HEK293 (cell line): ENCODE results near the gene MYO9B.

ENCODE experiments used
- GLI4 ChIP-seq: fragments of 450-650 bp; formaldehyde crosslinking; IDR thresholded peaks from 2 replicates; pipeline ENCODE4 v1.5.1; 2016; ENCODE audit warnings: missing biosample characterization, missing genetic modification characterization
- GLIS1 ChIP-seq: fragments of 450-650 bp; formaldehyde crosslinking; IDR thresholded peaks from 2 replicates; pipeline ENCODE4 v1.5.1; 2016; ENCODE audit warnings: missing biosample characterization, missing genetic modification characterization
- HOXC10 ChIP-seq: sonication (generic); formaldehyde crosslinking; IDR thresholded peaks from 2 replicates; pipeline ENCODE4 v1.8.1; 2023; ENCODE audit warnings: mild to moderate bottlenecking, missing genetic modification reagents
- HOXD13 ChIP-seq: sonication (generic); formaldehyde crosslinking; IDR thresholded peaks from 2 replicates; pipeline ENCODE4 v1.8.0; 2022; ENCODE audit warnings: missing genetic modification reagents, borderline replicate concordance
- KLF1 ChIP-seq: fragments of 450-650 bp; formaldehyde crosslinking; IDR thresholded peaks from 2 replicates; pipeline ENCODE4 v1.5.1; 2016; ENCODE audit warnings: missing biosample characterization, missing genetic modification characterization
- KLF16 ChIP-seq: fragments of 450-650 bp; formaldehyde crosslinking; IDR thresholded peaks from 2 replicates; pipeline ENCODE4 v1.5.1; 2017; ENCODE audit warnings: missing biosample characterization, missing genetic modification characterization
- KLF8 ChIP-seq: fragments of 450-650 bp; formaldehyde crosslinking; IDR thresholded peaks from 2 replicates; pipeline ENCODE4 v1.5.1; 2016; ENCODE audit warnings: missing biosample characterization, missing genetic modification characterization
- KLF9 ChIP-seq: fragments of 450-650 bp; formaldehyde crosslinking; IDR thresholded peaks from 2 replicates; pipeline ENCODE4 v1.5.1; 2016; ENCODE audit warnings: missing biosample characterization, missing genetic modification characterization, low read depth
- PBX3 ChIP-seq: sonication (generic); formaldehyde crosslinking; IDR thresholded peaks from 2 replicates; pipeline ENCODE4 v1.8.1; 2022; ENCODE audit warnings: mild to moderate bottlenecking, moderate library complexity, missing genetic modification reagents
- SALL2 ChIP-seq: fragments of 450-650 bp; formaldehyde crosslinking; IDR thresholded peaks from 2 replicates; pipeline ENCODE4 v1.5.0; 2017; ENCODE audit warnings: missing biosample characterization, mild to moderate bottlenecking, missing genetic modification characterization, borderline replicate concordance
- SP2 ChIP-seq: fragments of 450-650 bp; formaldehyde crosslinking; IDR thresholded peaks from 2 replicates; pipeline ENCODE4 v1.5.1; 2016; ENCODE audit warnings: missing biosample characterization, missing genetic modification characterization
- SP3 ChIP-seq: fragments of 450-650 bp; formaldehyde crosslinking; IDR thresholded peaks from 2 replicates; pipeline ENCODE4 v1.5.1; 2016; ENCODE audit warnings: missing biosample characterization, missing genetic modification characterization
- SP7 ChIP-seq: fragments of 450-650 bp; formaldehyde crosslinking; IDR thresholded peaks from 2 replicates; pipeline ENCODE4 v1.5.1; 2016; ENCODE audit warnings: missing biosample characterization, missing genetic modification characterization
- WT1 ChIP-seq: fragments of 450-650 bp; formaldehyde crosslinking; IDR thresholded peaks from 2 replicates; pipeline ENCODE4 v1.5.1; 2016; ENCODE audit warnings: missing biosample characterization, missing genetic modification characterization
- ZBTB10 ChIP-seq: fragments of 450-650 bp; formaldehyde crosslinking; IDR thresholded peaks from 2 replicates; pipeline ENCODE4 v1.5.1; 2016; ENCODE audit warnings: missing biosample characterization, missing genetic modification characterization
- ZBTB20 ChIP-seq: fragments of 450-650 bp; formaldehyde crosslinking; IDR thresholded peaks from 2 replicates; pipeline ENCODE4 v1.5.1; 2016; ENCODE audit warnings: missing biosample characterization, missing genetic modification characterization
- ZBTB48 ChIP-seq: fragments of 450-650 bp; formaldehyde crosslinking; IDR thresholded peaks from 2 replicates; pipeline ENCODE4 v1.5.1; 2016; ENCODE audit warnings: missing biosample characterization, missing genetic modification characterization
- ZBTB7A ChIP-seq: fragments of 450-650 bp; formaldehyde crosslinking; IDR thresholded peaks from 2 replicates; pipeline ENCODE4 v1.5.1; 2016; ENCODE audit warnings: low read depth, missing biosample characterization, missing genetic modification characterization
- ZFP41 ChIP-seq: fragments of 450-650 bp; formaldehyde crosslinking; IDR thresholded peaks from 2 replicates; pipeline ENCODE4 v1.5.1; 2016; ENCODE audit warnings: missing biosample characterization, missing genetic modification characterization, borderline replicate concordance
- ZNF10 ChIP-seq: fragments of 450-650 bp; formaldehyde crosslinking; IDR thresholded peaks from 2 replicates; pipeline ENCODE4 v1.5.1; 2017; ENCODE audit warnings: missing biosample characterization, missing genetic modification characterization
- ZNF133 ChIP-seq: fragments of 450-650 bp; formaldehyde crosslinking; IDR thresholded peaks from 2 replicates; pipeline ENCODE4 v1.5.1; 2016; ENCODE audit warnings: missing biosample characterization, missing genetic modification characterization
- ZNF292 ChIP-seq: fragments of 450-650 bp; formaldehyde crosslinking; IDR thresholded peaks from 2 replicates; pipeline ENCODE4 v1.5.1; 2016; ENCODE audit warnings: low read depth, missing biosample characterization, missing genetic modification characterization, borderline replicate concordance
- ZNF341 ChIP-seq: fragments of 450-650 bp; formaldehyde crosslinking; IDR thresholded peaks from 2 replicates; pipeline ENCODE4; 2016; ENCODE audit warnings: low read depth, missing biosample characterization, missing genetic modification characterization
- ZNF37A ChIP-seq: fragments of 450-650 bp; IDR thresholded peaks from 2 replicates; pipeline ENCODE4 v1.5.1; 2018; ENCODE audit warnings: missing biosample characterization, missing genetic modification characterization
- ZNF530 ChIP-seq: fragments of 450-650 bp; formaldehyde crosslinking; IDR thresholded peaks from 2 replicates; pipeline ENCODE4 v1.5.1; 2016; ENCODE audit warnings: low read depth, missing biosample characterization, missing genetic modification characterization
- ZNF600 ChIP-seq: fragments of 450-650 bp; formaldehyde crosslinking; IDR thresholded peaks from 2 replicates; pipeline ENCODE4 v1.5.1; 2016; ENCODE audit warnings: missing biosample characterization, missing genetic modification characterization
- ZNF664 ChIP-seq: fragments of 450-650 bp; formaldehyde crosslinking; IDR thresholded peaks from 2 replicates; pipeline ENCODE4 v1.5.1; 2016; ENCODE audit warnings: missing biosample characterization, missing genetic modification characterization
- ZNF76 ChIP-seq: fragments of 450-650 bp; formaldehyde crosslinking; IDR thresholded peaks from 2 replicates; pipeline ENCODE4; 2016; ENCODE audit warnings: low read depth, missing biosample characterization, missing genetic modification characterization, borderline replicate concordance
- ZNF777 ChIP-seq: fragments of 450-650 bp; formaldehyde crosslinking; IDR thresholded peaks from 2 replicates; pipeline ENCODE4 v1.5.1; 2017; ENCODE audit warnings: missing biosample characterization, missing genetic modification characterization, borderline replicate concordance
- ZNF837 ChIP-seq: fragments of 450-650 bp; formaldehyde crosslinking; IDR thresholded peaks from 2 replicates; pipeline ENCODE4 v1.5.1; 2016; ENCODE audit warnings: missing biosample characterization, missing genetic modification characterization
- TF ChIP-seq, protein P1 (sequence below): fragments of 450-650 bp; formaldehyde crosslinking; IDR thresholded peaks from 2 replicates; pipeline ENCODE4 v1.5.1; 2016; ENCODE audit warnings: missing biosample characterization, missing genetic modification characterization
- TF ChIP-seq, protein P2 (sequence below): fragments of 450-650 bp; formaldehyde crosslinking; IDR thresholded peaks from 2 replicates; pipeline ENCODE4 v1.5.1; 2016; ENCODE audit warnings: missing biosample characterization, missing genetic modification characterization
- TF ChIP-seq, protein P3 (sequence below): fragments of 450-650 bp; formaldehyde crosslinking; optimal IDR thresholded peaks from 2 replicates; pipeline ENCODE3; 2016; ENCODE audit warnings: missing biosample characterization, mild to moderate bottlenecking, missing genetic modification characterization

Gene MYO9B

DNA sequence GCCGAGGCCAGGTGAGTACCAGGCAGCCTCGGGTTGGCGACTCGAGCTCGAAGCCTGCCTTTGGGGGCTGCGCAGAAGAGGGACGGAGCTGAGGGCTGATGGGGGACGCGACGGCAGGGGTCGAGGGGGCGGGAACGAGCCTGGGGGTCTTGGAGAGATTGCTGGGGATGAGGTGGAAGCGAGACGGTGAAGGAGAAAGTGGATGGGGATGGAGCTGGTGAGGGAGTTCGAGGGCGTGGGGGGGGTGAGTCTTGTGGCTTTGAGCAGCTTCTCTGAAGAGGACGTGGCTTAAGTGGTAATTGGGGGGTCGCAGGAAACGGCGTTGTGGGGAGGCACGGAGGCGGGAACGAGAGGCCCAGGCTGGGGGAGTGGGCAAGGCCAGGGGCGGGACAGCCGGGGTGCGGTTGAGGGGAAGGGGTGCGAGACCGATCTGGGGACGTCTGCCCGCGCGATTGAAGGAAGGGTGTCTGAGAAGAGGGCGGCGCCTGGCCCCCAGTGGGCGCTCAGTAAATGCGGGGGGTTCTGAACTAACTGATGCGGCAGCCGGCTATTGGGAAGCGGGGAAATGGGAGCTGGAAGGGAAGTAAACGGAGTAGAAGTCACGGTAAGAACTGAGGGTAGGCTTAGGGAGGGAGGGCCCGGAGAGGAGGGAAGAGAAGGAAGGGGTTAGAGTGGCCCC is 426 bp downstream of the MYO9B start (continued):
- TF ChIP-seq, protein P1, sequence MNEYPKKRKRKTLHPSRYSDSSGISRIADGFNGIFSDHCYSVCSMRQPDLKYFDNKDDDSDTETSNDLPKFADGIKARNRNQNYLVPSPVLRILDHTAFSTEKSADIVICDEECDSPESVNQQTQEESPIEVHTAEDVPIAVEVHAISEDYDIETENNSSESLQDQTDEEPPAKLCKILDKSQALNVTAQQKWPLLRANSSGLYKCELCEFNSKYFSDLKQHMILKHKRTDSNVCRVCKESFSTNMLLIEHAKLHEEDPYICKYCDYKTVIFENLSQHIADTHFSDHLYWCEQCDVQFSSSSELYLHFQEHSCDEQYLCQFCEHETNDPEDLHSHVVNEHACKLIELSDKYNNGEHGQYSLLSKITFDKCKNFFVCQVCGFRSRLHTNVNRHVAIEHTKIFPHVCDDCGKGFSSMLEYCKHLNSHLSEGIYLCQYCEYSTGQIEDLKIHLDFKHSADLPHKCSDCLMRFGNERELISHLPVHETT, result no peak
- peak; percentile 65; the same call in 1 of the 2 replicates for TF ChIP-seq ZBTB20 (tag by site-specific recombination)
- TF ChIP-seq ZNF777 (tag by site-specific recombination), result no peak
- peak; percentile 68; the same call in 1 of the 2 replicates for TF ChIP-seq ZNF600 (tag by site-specific recombination)
- TF ChIP-seq ZNF76 (tag by site-specific recombination), result no peak
- TF ChIP-seq ZNF292 (tag by site-specific recombination), result no peak
- peak; percentile 50; the same call in 1 of the 2 replicates for TF ChIP-seq KLF8
- peak; percentile 8; the same call in 1 of the 2 replicates for TF ChIP-seq SP7 (tag by site-specific recombination)
- no peak for TF ChIP-seq ZNF664
- peak; percentile 26; the same call in 1 of the 2 replicates for TF ChIP-seq ZFP41 (tag by site-specific recombination)
- peak; percentile 51; the same call in 1 of the 2 replicates for TF ChIP-seq KLF1 (tag by site-specific recombination)
- peak; percentile 76; the same call in 1 of the 2 replicates for TF ChIP-seq ZBTB48
- TF ChIP-seq SP2 (tag by site-specific recombination), result peak; percentile 76
- 0 out of 2 replicates have a peak, but pooled peaks have one; percentile 12 for TF ChIP-seq ZNF133 (tag by site-specific recombination)
- TF ChIP-seq ZBTB7A (tag by site-specific recombination), result peak; percentile 96
- TF ChIP-seq ZNF341, result peak; percentile 58; the same call in 1 of the 2 replicates
- 0 out of 2 replicates have a peak, but pooled peaks have one; percentile 79 for TF ChIP-seq GLI4
- peak; percentile 61; the same call in 1 of the 2 replicates for TF ChIP-seq ZNF37A
- TF ChIP-seq KLF16, result peak; percentile 31; the same call in 1 of the 2 replicates
- 0 out of 2 replicates have a peak, but pooled peaks have one; percentile 45 for TF ChIP-seq WT1 (tag by site-specific recombination)
- peak; percentile 70 for TF ChIP-seq GLIS1 (tag by site-specific recombination)
- TF ChIP-seq HOXD13 (CRISPR knock-in tag), result no peak
- TF ChIP-seq ZBTB10, result peak; percentile 83
- TF ChIP-seq ZNF837 (tag by site-specific recombination), result 0 out of 2 replicates have a peak, but pooled peaks have one; percentile 52
- peak; percentile 38; the same call in 1 of the 2 replicates for TF ChIP-seq SP3
- TF ChIP-seq ZNF530, result 0 out of 2 replicates have a peak, but pooled peaks have one; percentile 67
- TF ChIP-seq PBX3 (CRISPR knock-in tag), result 0 out of 2 replicates have a peak, but pooled peaks have one; percentile 49
- TF ChIP-seq, protein P2, sequence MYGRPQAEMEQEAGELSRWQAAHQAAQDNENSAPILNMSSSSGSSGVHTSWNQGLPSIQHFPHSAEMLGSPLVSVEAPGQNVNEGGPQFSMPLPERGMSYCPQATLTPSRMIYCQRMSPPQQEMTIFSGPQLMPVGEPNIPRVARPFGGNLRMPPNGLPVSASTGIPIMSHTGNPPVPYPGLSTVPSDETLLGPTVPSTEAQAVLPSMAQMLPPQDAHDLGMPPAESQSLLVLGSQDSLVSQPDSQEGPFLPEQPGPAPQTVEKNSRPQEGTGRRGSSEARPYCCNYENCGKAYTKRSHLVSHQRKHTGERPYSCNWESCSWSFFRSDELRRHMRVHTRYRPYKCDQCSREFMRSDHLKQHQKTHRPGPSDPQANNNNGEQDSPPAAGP, result peak; percentile 42; the same call in 1 of the 2 replicates
- peak; percentile 14; the same call in 1 of the 2 replicates for TF ChIP-seq ZNF10 (tag by site-specific recombination)
- 0 out of 2 replicates have a peak, but pooled peaks have one; percentile 35 for TF ChIP-seq HOXC10 (CRISPR knock-in tag)
- TF ChIP-seq KLF9 (tag by site-specific recombination), result peak; percentile 6
- TF ChIP-seq, protein P3, sequence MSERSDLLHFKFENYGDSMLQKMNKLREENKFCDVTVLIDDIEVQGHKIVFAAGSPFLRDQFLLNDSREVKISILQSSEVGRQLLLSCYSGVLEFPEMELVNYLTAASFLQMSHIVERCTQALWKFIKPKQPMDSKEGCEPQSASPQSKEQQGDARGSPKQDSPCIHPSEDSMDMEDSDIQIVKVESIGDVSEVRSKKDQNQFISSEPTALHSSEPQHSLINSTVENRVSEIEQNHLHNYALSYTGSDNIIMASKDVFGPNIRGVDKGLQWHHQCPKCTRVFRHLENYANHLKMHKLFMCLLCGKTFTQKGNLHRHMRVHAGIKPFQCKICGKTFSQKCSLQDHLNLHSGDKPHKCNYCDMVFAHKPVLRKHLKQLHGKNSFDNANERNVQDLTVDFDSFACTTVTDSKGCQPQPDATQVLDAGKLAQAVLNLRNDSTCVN (tag by site-specific recombination), result peak; percentile 6
- TF ChIP-seq SALL2 (tag by site-specific recombination), result peak; percentile 44; the same call in 1 of the 2 replicates
